Activated B cell treated with CpG ODN at 0.5 μM for 24 hours (primary cell): ENCODE data around the gene TRIM68. TPM values are rescaled to one million over a fixed set of nuclear protein-coding genes. Genes with fewer than 3 reads are reported as not detected.

Experiments
- ATAC-seq: fragments of 200-7000 bp; cut with Tn5 transposase; one replicate; pipeline ENCODE4 v1.10.0; 2021; ENCODE audit warnings: low read depth, mild to moderate bottlenecking, moderate library complexity
- CTCF ChIA-PET: fragments of 350-600 bp; sonication (Branson Sonifier 250); formaldehyde crosslinking; loops from one replicate; lab custom pipeline; 2021; ENCODE audit warnings: antibody characterized with exemption; lab: Charles Lee
- POLR2A ChIA-PET: fragments of 350-600 bp; sonication (Branson Sonifier 250); formaldehyde crosslinking; loops from one replicate; lab custom pipeline; 2021; ENCODE audit warnings: antibody characterized with exemption; lab: Charles Lee
- DNase-seq: peaks from one replicate; pipeline ENCODE4 v3.0.0; 2022
- H3K27ac Mint-ChIP-seq: one replicate; pipeline ENCODE4 v1.8.0; 2020; ENCODE audit warnings: mixed read lengths
- H3K27me3 Mint-ChIP-seq: one replicate; pipeline ENCODE4 v1.8.0; 2021; ENCODE audit warnings: mixed read lengths
- H3K36me3 Mint-ChIP-seq: one replicate; pipeline ENCODE4 v1.8.0; 2021; ENCODE audit warnings: low read depth, mixed read lengths
- H3K4me1 Mint-ChIP-seq: one replicate; pipeline ENCODE4 v1.8.0; 2021; ENCODE audit warnings: mixed read lengths
- H3K4me3 Mint-ChIP-seq: one replicate; pipeline ENCODE4 v1.8.0; 2020; ENCODE audit warnings: mild to moderate bottlenecking, mixed read lengths
- H3K9me3 Mint-ChIP-seq: one replicate; pipeline ENCODE4 v1.8.0; 2020; ENCODE audit warnings: mixed read lengths
- CTCF ChIP-seq: fragments of 200-600 bp; IDR thresholded peaks from one replicate; pipeline ENCODE4 v1.8.0; 2022; ENCODE audit warnings: antibody characterized with exemption, mild to moderate bottlenecking
- intact Hi-C: fragments of 100-400 bp; cut with micrococcal nuclease; formaldehyde crosslinking; loops from one replicate; pipeline ENCODE4 v1.15.1; 2024
- total RNA-seq: library from RNA; stranded (reverse); gene quantifications from 2 replicates; pipeline ENCODE4 v1.2.3, GENCODE V29; 2022

The TRIM68 gene
- total RNA-seq, 1 donor from 2014 or later, result 16.9 TPM

GRCh38 chr11:4639931-4640330 lies 31.9 kb upstream of the TRIM68 start:
- H3K27ac Mint-ChIP-seq, result no peak overlapping the region
- ChIA-PET POLR2A (no interaction called here), CTCF (no interaction called here)
- TF ChIP-seq CTCF, result no peak
- intact Hi-C loops, result loop anchor here (5.0 to 10.0 kb wide), 2 partner anchors 455 to 742 kb away; partner anchors contain the start of gene OR51M1
- no peaks in the 10 kb centered on the region for H3K36me3 Mint-ChIP-seq
- ATAC-seq (no peak), DNase-seq (no peak)
- peaks cover 7% of the 10 kb centered on the region for H3K27me3 Mint-ChIP-seq
- no peak overlapping the region for H3K4me3 Mint-ChIP-seq
- no peaks in the 10 kb centered on the region for H3K9me3 Mint-ChIP-seq
- H3K4me1 Mint-ChIP-seq, result no peaks in the 10 kb centered on the region

DNA sequence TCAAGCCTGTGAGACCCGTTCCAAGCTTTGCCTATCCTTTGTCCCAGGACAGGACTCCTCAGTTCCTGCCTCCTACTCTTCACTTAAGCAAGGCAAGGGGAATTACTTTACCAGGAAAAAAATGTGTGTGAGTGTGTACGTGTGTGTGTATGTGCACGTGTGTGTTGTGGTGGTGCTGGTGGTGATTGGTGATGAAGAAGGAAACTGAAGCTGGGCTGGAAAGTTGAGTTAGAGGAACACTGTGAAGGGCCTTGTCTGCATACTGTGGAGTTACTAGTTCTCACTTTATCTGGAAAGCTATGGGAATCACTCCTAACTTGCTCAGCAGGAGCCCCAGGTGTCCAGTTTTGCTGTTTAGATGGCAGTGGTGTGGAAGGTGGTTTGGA lies 29.6 kb upstream of the TRIM68 start:
- Mint-ChIP-seq H3K27ac (no peak overlapping the region), H3K4me3 (no peak overlapping the region), H3K36me3 (no peaks in the 10 kb centered on the region), H3K9me3 (no peaks in the 10 kb centered on the region), H3K27me3 (peaks cover 2% of the 10 kb centered on the region), H3K4me1 (no peaks in the 10 kb centered on the region)
- DNase-seq (no peak), ATAC-seq (no peak)
- TF ChIP-seq CTCF, result no peak
- CTCF ChIA-PET, result interaction anchor here (0.8 to 2.6 kb wide), 13 partner anchors 9 to 1717 kb away, joined by 3 to 14 read pairs (median 5); partner anchors contain the start of gene TRIM68
- intact Hi-C loops, result loop anchor here (2.0 to 10.0 kb wide), 3 partner anchors 453 to 1715 kb away; partner anchors contain the start of gene OR51M1
- POLR2A ChIA-PET, result no interaction called here

DNA sequence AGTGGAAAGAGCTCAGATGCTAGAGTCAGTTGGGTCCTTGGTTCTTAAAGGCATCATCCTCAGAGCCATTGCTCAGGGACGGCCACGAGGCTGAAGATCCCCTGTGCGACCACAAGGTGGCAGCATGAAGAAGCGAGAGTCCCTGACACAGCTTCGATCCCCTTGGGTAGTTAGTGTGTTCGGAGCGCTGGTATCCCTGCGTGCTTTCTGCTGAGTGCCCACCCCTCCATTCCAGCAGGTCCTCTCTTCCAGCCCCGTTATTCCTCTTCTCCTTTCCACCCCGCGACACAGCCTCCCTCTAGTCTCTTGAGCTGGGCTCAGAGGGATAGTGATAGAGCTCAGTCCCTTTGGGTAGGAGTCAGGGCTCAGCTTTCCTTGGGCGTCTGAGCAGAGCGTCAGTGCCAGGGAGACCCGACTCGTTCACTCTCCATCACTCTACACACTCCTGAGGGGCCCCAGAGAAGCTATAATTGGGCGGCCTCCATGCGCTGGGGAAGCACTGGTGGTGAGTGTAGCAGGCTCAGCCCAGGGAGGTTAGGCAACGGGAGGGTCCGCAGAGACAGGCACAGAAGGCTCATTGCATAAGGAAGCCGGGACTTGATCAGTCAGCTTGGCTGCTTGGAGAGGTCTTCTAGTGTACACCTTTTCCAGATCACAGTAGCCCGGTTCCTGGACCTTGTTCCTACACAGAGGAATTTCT lies 29.1 kb upstream of the TRIM68 start, which contains the start of gene OR51D1:
OR51D1 (plus strand) TSS at position 516 of the 700 bp plus-strand sequence. CDS start 2,314 bp downstream, outside the sequence.
- CTCF ChIA-PET, result interaction anchor here (0.8 to 2.6 kb wide), 17 partner anchors 8 to 1718 kb away, joined by 3 to 14 read pairs (median 5); partner anchors contain the start of gene TRIM68
- peak; percentile 39 for DNase-seq
- Mint-ChIP-seq H3K9me3 (no peaks in the 10 kb centered on the region), H3K36me3 (no peaks in the 10 kb centered on the region), H3K4me1 (no peaks in the 10 kb centered on the region), H3K27ac (no peak within 1 kb of the TSS), H3K27me3 (peaks cover 4% of the 10 kb centered on the region), H3K4me3 (no peak within 1 kb of the TSS)
- TF ChIP-seq CTCF, result peak; percentile 59
- intact Hi-C loops, result loop anchor here (2.0 to 10.0 kb wide), 3 partner anchors 452 to 1716 kb away; partner anchors contain the start of gene OR51M1
- POLR2A ChIA-PET, result no interaction called here
- ATAC-seq, result peak; percentile 84

DNA sequence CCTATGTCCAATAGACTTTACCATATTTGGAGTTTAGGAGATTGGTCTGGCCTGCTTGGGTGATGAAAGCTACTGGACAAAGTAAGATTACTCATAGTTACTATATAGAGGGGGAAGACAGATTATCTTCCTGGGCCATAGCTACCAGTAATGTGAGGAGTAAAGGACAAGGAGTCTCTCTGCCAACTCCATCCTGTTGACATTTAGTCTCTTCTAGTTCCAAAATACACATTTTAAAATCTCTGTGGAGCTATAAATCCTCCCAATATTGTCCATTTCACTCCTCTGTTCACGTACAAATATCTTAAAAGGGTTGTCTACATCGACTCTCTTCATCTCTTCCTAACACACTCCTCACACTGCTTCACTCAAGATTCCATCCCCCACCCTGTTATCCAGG lies 28.1 kb upstream of the TRIM68 start:
- ATAC-seq (no peak), DNase-seq (no peak)
- Mint-ChIP-seq H3K36me3 (no peaks in the 10 kb centered on the region), H3K9me3 (no peaks in the 10 kb centered on the region), H3K27me3 (peaks cover 7% of the 10 kb centered on the region), H3K27ac (no peak overlapping the region), H3K4me3 (no peak overlapping the region), H3K4me1 (no peaks in the 10 kb centered on the region)
- ChIA-PET CTCF (interaction anchor here (0.8 to 2.6 kb wide), 12 partner anchors 8 to 1719 kb away, joined by 3 to 14 read pairs (median 5); partner anchors contain the start of gene TRIM68), POLR2A (no interaction called here)
- intact Hi-C loops, result loop anchor here (2.0 to 10.0 kb wide), 3 partner anchors 451 to 1717 kb away; partner anchors contain the start of gene OR51M1
- TF ChIP-seq CTCF, result no peak
